GM18508 (cell line): ENCODE measurements around the gene ZNF407.
"Not testable (repeated sequence)": the region's sequence is repeated elsewhere in the genome, so short reads cannot be mapped to it uniquely, and the experiment has no call there.

ENCODE experiments used
- ATAC-seq: cut with Tn5 transposase; IDR thresholded peaks from one replicate; pipeline ENCODE4 v1.9.1; 2021; ENCODE audit warnings: moderate number of reproducible peaks; ENCODE audit not compliant: insufficient read depth, unreplicated experiment

Gene ZNF407

GRCh38 chr18:75101916-75102315 lies 504.2 kb downstream of the ZNF407 start:
- no peak for ATAC-seq

GRCh38 chr18:75104029-75104428 lies 506.4 kb downstream of the ZNF407 start:
- not testable (repeated sequence) for ATAC-seq

GRCh38 chr18:75104483-75104882 lies 506.8 kb downstream of the ZNF407 start:
- no peak for ATAC-seq

GRCh38 chr18:75105551-75106254 lies 508.0 kb downstream of the ZNF407 start:
- ATAC-seq: no peak

GRCh38 chr18:75106746-75107145 lies 509.1 kb downstream of the ZNF407 start:
- no peak for ATAC-seq

- no peak for ATAC-seq
Observed at GRCh38 chr18:75107196-75107930, 509.7 kb downstream of the ZNF407 start.

GRCh38 chr18:75107931-75108276 lies 510.2 kb downstream of the ZNF407 start:
- no peak for ATAC-seq

- ATAC-seq: no peak
Observed at GRCh38 chr18:75108579-75109318, 511.1 kb downstream of the ZNF407 start.

- no peak for ATAC-seq
Observed at GRCh38 chr18:75109319-75109691, 511.6 kb downstream of the ZNF407 start.

- ATAC-seq: no peak
Observed at GRCh38 chr18:75109819-75110218, 512.1 kb downstream of the ZNF407 start.

GRCh38 chr18:75110311-75110710 lies 512.6 kb downstream of the ZNF407 start:
- ATAC-seq: no peak

- ATAC-seq: no peak
Observed at GRCh38 chr18:75110846-75111415, 513.3 kb downstream of the ZNF407 start.

- no peak for ATAC-seq
Observed at GRCh38 chr18:75111760-75112159, 514.1 kb downstream of the ZNF407 start.

- ATAC-seq: no peak
Observed at GRCh38 chr18:75112186-75113096, 514.8 kb downstream of the ZNF407 start.

GRCh38 chr18:75113455-75113854 lies 515.8 kb downstream of the ZNF407 start:
- ATAC-seq: no peak

- no peak for ATAC-seq
Observed at GRCh38 chr18:75114231-75114764, 516.6 kb downstream of the ZNF407 start.
